ENCODE data around the gene CD300LB. TPM values are rescaled to one million over a fixed set of nuclear protein-coding genes. Genes with fewer than 3 reads are reported as not detected.
A peak's percentile ranks its signal among the peaks of the same experiment; 100 is the strongest.
"Not testable (repeated sequence)": the region's sequence is repeated elsewhere in the genome, so short reads cannot be mapped to it uniquely, and the experiment has no call there.

The CD300LB gene
- total RNA-seq: 0.16 TPM
- long read RNA-seq: 0 reads

DNA sequence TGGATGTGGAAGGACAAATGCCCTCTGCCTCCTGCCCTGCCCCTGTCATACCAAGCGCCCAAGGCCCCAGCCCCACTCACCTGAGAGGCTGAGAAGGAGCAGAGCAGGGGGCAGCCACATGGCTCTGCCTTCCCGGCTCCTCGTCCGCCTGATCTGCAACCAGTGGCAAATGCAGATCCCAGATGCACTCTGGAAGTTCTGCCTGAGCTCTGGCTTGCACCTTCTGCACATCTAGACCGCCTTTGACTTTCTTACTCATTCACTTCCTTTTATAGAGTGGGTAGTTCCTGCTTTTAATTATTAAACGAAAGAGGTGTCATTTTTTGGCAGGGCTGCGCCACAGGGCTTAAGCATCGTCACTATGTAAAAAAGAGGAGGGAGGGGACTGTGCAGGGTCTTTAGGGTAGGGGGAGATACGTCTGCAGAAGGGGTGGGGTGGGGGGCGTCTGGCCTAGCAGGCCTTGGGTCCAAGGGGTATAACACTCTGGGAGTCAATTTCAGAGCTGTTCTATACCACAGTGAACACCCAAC lies at the start of gene CD300LB:
Gene CD300LB, minus strand, starts transcription at position 245 of the 531 bp plus-strand sequence. Its CDS starts 125 bp downstream, at position 120.
- ATAC-seq (ENCODE audit: poor library complexity) (peak; percentile 45), DNase-seq (no peak)

DNA sequence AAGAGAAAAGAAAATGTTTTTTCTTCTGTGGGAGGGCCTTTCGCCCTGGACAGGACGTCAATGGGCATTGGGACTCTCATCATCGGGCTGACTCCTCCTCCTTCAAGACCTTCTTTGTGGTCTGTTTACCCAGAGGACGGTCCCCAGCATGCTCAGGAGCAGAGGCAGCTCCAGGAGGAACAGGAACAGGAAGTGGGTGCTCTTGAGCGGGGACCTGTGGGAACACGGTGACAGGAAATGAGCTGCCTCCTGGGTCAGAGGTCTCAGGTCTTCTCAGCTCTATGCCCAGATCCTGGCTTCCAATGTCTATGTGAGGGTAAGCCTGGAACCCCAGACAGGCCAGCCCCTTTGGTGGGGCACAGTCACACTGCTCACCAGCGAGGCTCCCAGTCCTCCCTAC lies 48.6 kb upstream of the CD300LB start:
- DNase-seq: no peak
- no peak for ATAC-seq (ENCODE audit: poor library complexity)
- intact Hi-C loops (cut with DNase I): no loop called here

More for the DNA sequence above, at the start of gene CD300LB:
- intact Hi-C loops (cut with DNase I): no loop called here

DNA sequence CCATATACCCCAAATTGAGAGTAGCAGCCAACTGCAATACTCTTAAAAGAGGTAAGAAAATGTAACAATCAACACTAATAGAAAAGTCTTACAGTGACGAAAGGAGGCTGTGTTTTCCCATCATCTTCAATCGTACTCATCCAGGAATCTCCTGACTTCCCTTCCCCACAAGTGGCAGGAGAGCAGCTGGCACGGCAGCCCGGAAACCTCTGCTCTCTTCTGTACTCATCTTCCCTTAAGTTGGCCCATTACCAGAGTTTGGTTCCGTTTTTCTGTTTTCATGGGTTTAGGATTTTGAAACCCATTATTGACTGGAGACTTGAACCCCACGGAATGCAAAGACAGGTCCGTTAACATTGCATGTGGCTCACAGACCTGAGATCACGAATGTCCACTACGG lies 47.7 kb upstream of the CD300LB start:
- no peak for DNase-seq
- intact Hi-C loops (cut with DNase I): no loop called here
- ATAC-seq (ENCODE audit: poor library complexity): no peak

GRCh38 chr17:74574489-74575142 lies 43.3 kb upstream of the CD300LB start:
- DNase-seq (no peak), ATAC-seq (ENCODE audit: poor library complexity) (no peak)
- intact Hi-C loops (cut with DNase I): no loop called here

- ATAC-seq (ENCODE audit: poor library complexity); intact Hi-C loops (cut with DNase I); DNase-seq: not testable (repeated sequence)
Measured at GRCh38 chr17:74573635-74574034, 42.4 kb upstream of the CD300LB start.

- ATAC-seq (ENCODE audit: poor library complexity): no peak
- DNase-seq: no peak
- intact Hi-C loops (cut with DNase I): no loop called here
Measured at GRCh38 chr17:74573169-74573568, 41.9 kb upstream of the CD300LB start.

- DNase-seq (no peak), ATAC-seq (ENCODE audit: poor library complexity) (no peak)
- intact Hi-C loops (cut with DNase I): no loop called here
Measured at GRCh38 chr17:74571621-74572270, 40.5 kb upstream of the CD300LB start.

GRCh38 chr17:74569020-74570003 lies 38.0 kb upstream of the CD300LB start:
- DNase-seq: peak; percentile 76
- intact Hi-C loops (cut with DNase I): no loop called here
- ATAC-seq (ENCODE audit: poor library complexity): peak; percentile 67

DNA sequence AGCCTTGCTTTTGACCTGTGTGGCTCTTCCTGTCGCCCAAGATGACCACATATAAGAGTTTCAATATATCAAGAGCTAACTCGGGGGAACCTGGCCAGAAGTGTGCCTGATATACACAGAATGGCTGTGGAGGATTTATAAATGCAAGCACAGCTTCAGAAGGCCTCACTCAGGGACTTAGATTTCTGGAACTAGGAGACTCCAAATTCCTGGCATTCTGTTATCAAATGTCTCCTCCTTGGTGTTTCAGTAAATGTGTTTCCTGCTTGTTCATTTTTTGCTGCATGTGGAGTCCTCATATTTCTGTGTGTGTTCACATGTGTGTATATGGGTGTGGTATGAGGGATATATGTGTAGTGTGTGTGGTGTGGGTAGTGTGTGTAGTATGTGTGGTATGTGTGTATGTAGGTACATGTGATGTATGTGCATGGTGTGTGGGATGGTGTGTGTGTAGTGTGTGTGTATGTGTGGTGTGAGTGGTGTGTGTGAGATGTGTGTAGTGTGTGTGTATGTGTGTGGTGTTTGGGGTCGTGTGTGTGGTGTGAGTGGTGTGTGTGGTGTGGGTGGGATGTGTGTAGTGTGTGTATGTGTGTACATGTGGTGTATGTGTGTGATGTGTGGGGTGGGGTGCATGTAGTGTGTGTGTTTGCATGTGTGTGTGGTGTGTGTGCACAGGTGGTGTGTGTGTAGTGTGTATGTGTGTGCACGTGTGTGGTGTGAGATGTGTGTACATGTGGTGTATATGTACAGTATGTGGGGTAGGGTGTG lies 37.0 kb upstream of the CD300LB start:
- DNase-seq (no peak), ATAC-seq (ENCODE audit: poor library complexity) (no peak)
- intact Hi-C loops (cut with DNase I): no loop called here

DNA sequence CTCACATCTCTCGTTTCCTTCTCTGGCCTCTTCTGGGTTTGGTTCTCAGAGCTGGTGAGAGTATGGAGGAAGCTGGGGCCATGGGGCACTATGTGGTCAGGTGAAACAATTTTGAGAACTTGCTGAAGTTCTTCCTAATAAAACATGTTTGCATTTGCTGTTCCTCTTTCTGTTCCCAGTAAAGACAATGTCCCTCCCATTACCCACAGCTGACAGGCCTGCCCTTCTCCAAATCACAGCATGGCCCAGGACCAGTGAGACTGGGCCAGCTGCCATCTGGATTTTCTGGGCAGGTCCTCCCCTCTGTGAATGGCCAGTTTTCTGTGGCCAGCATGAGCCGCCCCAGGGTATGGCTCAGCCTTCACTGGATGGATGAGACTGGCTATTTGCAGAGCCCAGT lies 36.1 kb upstream of the CD300LB start, which contains the start of gene CD300H:
Gene CD300H, minus strand, starts transcription at position 113 of the 400 bp plus-strand sequence.
- DNase-seq: peak; percentile 58

GRCh38 chr17:74566132-74566753 lies 35.0 kb upstream of the CD300LB start:
- intact Hi-C loops (cut with DNase I): no loop called here
- ATAC-seq (ENCODE audit: poor library complexity): no peak
- DNase-seq: peak; percentile 57

More for the DNA sequence above, 36.1 kb upstream of the CD300LB start, which contains the start of gene CD300H:
- peak; percentile 61 for ATAC-seq (ENCODE audit: poor library complexity)
- intact Hi-C loops (cut with DNase I): no loop called here

DNA sequence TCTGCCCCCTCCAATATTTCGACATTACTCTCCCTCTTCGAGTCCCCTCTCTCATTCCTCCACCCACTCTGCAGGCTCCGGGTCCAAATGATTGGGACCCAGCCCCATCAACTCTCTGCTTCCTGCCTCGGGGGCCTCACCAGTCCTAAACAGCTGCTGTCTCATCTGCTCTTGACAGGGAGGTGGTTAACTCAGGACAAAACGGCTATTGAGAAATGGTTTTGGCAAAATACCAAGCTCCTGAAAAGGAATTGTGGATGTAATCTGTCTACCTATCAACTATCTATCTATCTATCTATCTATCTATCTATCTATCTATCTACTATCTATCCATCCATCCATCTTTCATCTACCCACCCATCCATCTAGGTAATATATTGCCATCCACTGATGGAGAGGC lies 33.9 kb upstream of the CD300LB start:
- intact Hi-C loops (cut with DNase I): no loop called here
- no peak for ATAC-seq (ENCODE audit: poor library complexity)
- no peak for DNase-seq

- intact Hi-C loops (cut with DNase I): no loop called here
Measured at GRCh38 chr17:74563358-74563757, 32.1 kb upstream of the CD300LB start.

DNA sequence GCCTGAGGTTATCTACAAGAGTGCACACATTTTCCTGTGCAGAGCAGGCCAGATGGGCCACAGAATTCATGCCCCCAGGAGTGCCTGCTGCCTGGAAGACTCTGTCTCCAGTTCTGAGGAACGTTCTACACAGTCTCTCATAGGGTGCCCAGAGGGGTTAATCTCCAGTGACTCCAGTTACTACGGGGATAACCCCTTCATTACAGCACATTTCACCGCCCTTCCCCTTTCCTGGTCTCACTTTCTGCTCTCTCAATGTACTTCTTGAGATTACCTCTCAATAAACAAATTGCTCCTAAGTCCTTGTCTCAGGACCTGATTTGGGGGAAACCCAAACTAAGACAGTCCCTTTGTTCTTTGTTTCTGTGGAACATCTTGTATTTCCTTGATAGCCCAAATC lies 30.3 kb upstream of the CD300LB start:
- ATAC-seq (ENCODE audit: poor library complexity): no peak
- intact Hi-C loops (cut with DNase I): no loop called here

More at GRCh38 chr17:74563358-74563757, 32.1 kb upstream of the CD300LB start:
- ATAC-seq (ENCODE audit: poor library complexity) (no peak), DNase-seq (no peak)

DNA sequence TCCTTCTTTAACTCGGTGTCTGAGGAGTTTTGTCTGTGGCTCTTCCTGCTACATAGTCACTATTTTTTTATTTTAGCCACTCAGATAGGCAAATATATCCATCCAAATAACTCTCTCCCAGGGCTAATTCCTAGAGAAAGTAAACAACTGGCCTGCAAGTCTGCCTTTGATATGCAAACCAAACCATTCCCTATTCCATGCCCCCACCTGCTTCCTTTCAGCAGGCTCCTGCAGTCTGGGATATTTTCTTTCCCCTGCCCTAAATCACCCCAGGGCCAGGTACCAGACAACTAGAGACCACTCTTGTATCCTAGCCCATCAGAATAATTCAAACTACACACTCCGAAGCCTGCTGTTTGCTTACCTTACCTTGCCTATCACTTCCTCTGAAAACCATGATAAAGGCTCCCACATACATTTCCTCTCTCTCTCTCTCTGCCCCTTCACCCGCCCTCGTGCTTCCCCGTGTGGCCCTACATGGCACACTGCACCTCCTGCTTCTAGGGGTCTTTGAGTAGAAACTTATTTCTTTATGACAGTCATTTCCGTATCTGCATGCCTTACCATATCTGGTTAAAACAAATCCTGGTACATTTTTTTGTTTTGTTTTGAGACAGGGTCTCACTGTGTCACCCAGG lies 27.7 kb upstream of the CD300LB start:
- intact Hi-C loops (cut with DNase I): no loop called here
- no peak for DNase-seq

More for the DNA sequence above, 30.3 kb upstream of the CD300LB start:
- DNase-seq: no peak

DNA sequence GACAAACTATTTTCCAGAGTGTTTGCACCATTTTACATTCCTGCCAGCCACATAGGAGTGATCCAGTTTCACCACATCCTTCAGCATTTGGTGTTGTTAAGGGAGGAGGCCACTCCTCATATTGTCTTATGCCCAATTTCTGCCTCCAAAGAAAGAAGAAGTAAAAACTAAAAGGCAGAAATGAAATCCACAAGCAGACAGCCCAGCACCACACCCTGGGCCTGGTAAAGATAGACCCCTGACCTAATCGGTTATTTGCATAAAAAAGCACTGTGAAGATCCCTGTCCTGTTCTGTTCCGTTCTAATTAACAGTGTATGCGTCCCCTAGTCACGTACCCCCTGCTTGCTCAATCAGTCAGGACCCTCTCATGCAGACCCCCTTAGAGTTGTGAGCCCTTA lies 27.1 kb upstream of the CD300LB start:
- ATAC-seq (ENCODE audit: poor library complexity); intact Hi-C loops (cut with DNase I); DNase-seq: not testable (repeated sequence)

More for the DNA sequence above, 27.7 kb upstream of the CD300LB start:
- ATAC-seq (ENCODE audit: poor library complexity): no peak

GRCh38 chr17:74555427-74555940 lies 24.2 kb upstream of the CD300LB start:
- intact Hi-C loops (cut with DNase I): no loop called here
- no peak for DNase-seq
- no peak for ATAC-seq (ENCODE audit: poor library complexity)
